SK-N-SH treated with all-trans-retinoic acid at 6 μM for 48 hours (cell line): ENCODE measurements around the gene TEAD1.

Experiments
- BACH2 ChIP-seq: fragments of 250-450 bp; sonication (Bioruptor Pico); IDR thresholded peaks from 2 replicates; pipeline ENCODE4 v1.9.0; 2021; ENCODE audit warnings: mild to moderate bottlenecking, borderline replicate concordance
- ESRRG ChIP-seq: fragments of 250-450 bp; sonication (Bioruptor Pico); IDR thresholded peaks from 2 replicates; pipeline ENCODE4 v1.6.1; 2021; ENCODE audit warnings: mild to moderate bottlenecking
- GLIS3 ChIP-seq: fragments of 250-450 bp; sonication (Bioruptor Pico); IDR thresholded peaks from 2 replicates; pipeline ENCODE4 v1.5.0; 2020; ENCODE audit warnings: mild to moderate bottlenecking, moderate library complexity
- PPARA ChIP-seq: fragments of 250-450 bp; sonication (Bioruptor Pico); IDR thresholded peaks from 2 replicates; pipeline ENCODE4 v1.5.0; 2020; ENCODE audit warnings: mild to moderate bottlenecking, borderline replicate concordance
- TOX ChIP-seq: fragments of 250-450 bp; sonication (Bioruptor Pico); IDR thresholded peaks from 2 replicates; pipeline ENCODE4 v1.8.0; 2021; ENCODE audit warnings: mild to moderate bottlenecking, moderate library complexity, borderline replicate concordance
- ZFP3 ChIP-seq: fragments of 250-450 bp; sonication (Bioruptor Pico); IDR thresholded peaks from 2 replicates; pipeline ENCODE4 v1.5.0; 2020; ENCODE audit warnings: mild to moderate bottlenecking, moderate library complexity
- TF ChIP-seq, protein P1 (sequence below): fragments of 250-450 bp; sonication (Bioruptor Pico); IDR thresholded peaks from 2 replicates; pipeline ENCODE4 v1.8.0; 2020; ENCODE audit warnings: mild to moderate bottlenecking, moderate library complexity, borderline replicate concordance
- TF ChIP-seq, protein P2 (sequence below): fragments of 250-450 bp; sonication (Bioruptor Pico); IDR thresholded peaks from 2 replicates; pipeline ENCODE4 v1.8.0; 2021; ENCODE audit warnings: low read depth, mild to moderate bottlenecking, moderate library complexity, borderline replicate concordance

DNA sequence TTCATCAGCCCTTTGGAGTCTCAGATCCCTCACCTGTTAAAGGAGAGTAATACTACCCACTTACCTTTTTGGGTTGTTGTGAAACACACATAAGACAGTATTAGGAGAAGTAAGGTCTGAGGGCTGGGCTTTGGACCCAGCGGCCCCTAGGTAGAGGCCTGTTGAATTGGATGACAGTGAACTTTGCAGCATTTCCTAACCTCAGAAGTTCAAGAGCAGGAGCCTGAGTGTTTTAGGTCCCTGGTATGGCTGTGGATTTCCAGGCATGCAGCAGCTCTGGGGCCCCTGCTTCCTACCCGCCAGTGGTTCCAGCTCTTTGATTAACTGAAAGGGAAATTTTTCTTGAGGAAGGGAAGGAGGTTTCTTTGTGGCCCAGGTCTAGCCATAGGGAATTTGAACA, 58.9 kb downstream of the TEAD1 start:
- no peak for TF ChIP-seq TOX
- no peak for TF ChIP-seq ZFP3 (CRISPR knock-in tag)
- no peak for TF ChIP-seq BACH2 (CRISPR knock-in tag)
- TF ChIP-seq, protein P1, sequence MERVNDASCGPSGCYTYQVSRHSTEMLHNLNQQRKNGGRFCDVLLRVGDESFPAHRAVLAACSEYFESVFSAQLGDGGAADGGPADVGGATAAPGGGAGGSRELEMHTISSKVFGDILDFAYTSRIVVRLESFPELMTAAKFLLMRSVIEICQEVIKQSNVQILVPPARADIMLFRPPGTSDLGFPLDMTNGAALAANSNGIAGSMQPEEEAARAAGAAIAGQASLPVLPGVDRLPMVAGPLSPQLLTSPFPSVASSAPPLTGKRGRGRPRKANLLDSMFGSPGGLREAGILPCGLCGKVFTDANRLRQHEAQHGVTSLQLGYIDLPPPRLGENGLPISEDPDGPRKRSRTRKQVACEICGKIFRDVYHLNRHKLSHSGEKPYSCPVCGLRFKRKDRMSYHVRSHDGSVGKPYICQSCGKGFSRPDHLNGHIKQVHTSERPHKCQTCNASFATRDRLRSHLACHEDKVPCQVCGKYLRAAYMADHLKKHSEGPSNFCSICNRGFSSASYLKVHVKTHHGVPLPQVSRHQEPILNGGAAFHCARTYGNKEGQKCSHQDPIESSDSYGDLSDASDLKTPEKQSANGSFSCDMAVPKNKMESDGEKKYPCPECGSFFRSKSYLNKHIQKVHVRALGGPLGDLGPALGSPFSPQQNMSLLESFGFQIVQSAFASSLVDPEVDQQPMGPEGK (CRISPR knock-in tag), result no peak
- TF ChIP-seq GLIS3 (CRISPR knock-in tag), result no peak
- no peak for TF ChIP-seq ESRRG (CRISPR knock-in tag)
- TF ChIP-seq PPARA (CRISPR knock-in tag), result no peak
- TF ChIP-seq, protein P2, sequence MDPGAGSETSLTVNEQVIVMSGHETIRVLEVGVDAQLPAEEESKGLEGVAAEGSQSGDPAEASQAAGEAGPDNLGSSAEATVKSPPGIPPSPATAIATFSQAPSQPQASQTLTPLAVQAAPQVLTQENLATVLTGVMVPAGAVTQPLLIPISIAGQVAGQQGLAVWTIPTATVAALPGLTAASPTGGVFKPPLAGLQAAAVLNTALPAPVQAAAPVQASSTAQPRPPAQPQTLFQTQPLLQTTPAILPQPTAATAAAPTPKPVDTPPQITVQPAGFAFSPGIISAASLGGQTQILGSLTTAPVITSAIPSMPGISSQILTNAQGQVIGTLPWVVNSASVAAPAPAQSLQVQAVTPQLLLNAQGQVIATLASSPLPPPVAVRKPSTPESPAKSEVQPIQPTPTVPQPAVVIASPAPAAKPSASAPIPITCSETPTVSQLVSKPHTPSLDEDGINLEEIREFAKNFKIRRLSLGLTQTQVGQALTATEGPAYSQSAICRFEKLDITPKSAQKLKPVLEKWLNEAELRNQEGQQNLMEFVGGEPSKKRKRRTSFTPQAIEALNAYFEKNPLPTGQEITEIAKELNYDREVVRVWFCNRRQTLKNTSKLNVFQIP (CRISPR knock-in tag), result no peak
